Neural progenitor cell (in vitro differentiated cells): ENCODE measurements around the gene RPH3AL.

ENCODE experiments used
- EZH2 ChIP-seq: fragments of 200-600 bp; sonication (generic); IDR thresholded peaks from 2 replicates; pipeline ENCODE4 v1.6.1; 2017; ENCODE audit warnings: antibody characterized with exemption, mild to moderate bottlenecking, moderate library complexity
- EZH2phosphoT487 ChIP-seq: fragments of 200-600 bp; sonication (generic); IDR thresholded peaks from 2 replicates; pipeline ENCODE4 v1.6.1; 2017; ENCODE audit warnings: antibody characterized with exemption
- TF ChIP-seq, protein P1 (sequence below): fragments of 200-600 bp; sonication (generic); IDR thresholded peaks from 2 replicates; pipeline ENCODE4 v1.5.1; 2017; ENCODE audit warnings: antibody characterized with exemption, mild to moderate bottlenecking

DNA sequence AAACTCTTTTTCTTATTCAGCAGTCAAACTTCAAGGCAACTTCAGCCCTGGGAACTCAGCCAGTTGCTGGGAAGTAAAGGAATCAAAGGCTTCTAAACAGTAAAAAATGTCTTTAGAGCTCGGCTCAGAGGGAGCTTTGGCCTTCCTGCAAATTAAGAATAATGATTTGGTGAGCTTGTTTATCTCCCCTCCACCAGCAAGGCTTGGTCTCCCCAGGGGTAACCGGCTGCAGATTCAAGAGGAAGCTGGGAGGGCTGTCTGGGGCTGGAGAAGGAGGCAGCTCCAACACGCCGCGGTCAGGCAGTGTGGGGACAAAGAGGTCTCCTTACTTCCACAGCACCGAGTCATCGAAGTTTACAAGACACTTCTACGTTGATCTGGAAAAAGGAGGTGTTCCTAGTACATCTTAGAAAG is 153.4 kb downstream of the RPH3AL start:
- TF ChIP-seq, protein P1, sequence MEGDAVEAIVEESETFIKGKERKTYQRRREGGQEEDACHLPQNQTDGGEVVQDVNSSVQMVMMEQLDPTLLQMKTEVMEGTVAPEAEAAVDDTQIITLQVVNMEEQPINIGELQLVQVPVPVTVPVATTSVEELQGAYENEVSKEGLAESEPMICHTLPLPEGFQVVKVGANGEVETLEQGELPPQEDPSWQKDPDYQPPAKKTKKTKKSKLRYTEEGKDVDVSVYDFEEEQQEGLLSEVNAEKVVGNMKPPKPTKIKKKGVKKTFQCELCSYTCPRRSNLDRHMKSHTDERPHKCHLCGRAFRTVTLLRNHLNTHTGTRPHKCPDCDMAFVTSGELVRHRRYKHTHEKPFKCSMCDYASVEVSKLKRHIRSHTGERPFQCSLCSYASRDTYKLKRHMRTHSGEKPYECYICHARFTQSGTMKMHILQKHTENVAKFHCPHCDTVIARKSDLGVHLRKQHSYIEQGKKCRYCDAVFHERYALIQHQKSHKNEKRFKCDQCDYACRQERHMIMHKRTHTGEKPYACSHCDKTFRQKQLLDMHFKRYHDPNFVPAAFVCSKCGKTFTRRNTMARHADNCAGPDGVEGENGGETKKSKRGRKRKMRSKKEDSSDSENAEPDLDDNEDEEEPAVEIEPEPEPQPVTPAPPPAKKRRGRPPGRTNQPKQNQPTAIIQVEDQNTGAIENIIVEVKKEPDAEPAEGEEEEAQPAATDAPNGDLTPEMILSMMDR = no peak
- TF ChIP-seq EZH2 = no peak
- no peak for TF ChIP-seq EZH2phosphoT487
